ENCODE measurements around the gene POLA2. TPM values are rescaled to one million over a fixed set of nuclear protein-coding genes. Genes with fewer than 3 reads are reported as not detected.

The POLA2 gene
- total RNA-seq = 15.3 and 23.9 TPM in 2 replicates

DNA sequence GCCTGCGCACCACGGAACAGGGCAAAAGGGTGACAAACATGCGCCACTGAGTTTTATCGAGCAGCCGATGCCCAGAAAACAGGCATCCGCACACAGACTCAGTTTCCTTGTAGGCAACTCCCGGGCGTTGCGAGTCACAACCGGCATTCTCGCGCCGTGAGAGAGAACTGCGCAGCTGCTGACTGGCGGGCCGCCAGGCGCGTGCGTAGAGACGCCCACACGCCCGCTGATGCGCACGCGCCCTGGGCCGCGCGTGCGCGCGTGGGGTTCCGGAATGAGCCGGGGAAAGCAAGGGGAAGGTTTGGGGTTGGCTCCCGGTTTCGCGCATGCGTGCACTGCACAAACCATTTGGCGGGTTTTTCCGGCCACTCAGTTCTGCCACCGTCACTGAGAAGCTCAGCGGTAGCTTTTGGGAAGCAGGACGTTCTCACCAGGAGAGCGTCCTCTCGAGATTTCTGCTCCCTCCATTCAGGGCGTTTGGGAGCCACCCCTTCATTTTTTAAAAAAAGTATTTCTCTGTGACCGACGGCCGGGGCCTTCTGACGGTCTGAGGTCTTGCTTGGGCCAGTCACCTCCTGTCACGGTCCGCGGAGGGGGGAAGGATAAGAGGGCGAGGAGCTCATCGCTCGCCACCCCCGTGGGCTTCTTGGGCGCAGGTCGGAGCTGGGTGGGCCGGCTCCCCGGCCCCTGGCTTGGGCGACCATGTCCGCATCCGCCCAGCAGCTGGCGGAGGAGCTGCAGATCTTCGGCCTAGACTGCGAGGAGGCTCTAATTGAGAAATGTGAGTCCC lies at the start of gene POLA2:
Gene POLA2, plus strand, starts transcription at position 372 of the 790 bp plus-strand sequence. Its CDS starts 331 bp downstream, at position 703.

DNA sequence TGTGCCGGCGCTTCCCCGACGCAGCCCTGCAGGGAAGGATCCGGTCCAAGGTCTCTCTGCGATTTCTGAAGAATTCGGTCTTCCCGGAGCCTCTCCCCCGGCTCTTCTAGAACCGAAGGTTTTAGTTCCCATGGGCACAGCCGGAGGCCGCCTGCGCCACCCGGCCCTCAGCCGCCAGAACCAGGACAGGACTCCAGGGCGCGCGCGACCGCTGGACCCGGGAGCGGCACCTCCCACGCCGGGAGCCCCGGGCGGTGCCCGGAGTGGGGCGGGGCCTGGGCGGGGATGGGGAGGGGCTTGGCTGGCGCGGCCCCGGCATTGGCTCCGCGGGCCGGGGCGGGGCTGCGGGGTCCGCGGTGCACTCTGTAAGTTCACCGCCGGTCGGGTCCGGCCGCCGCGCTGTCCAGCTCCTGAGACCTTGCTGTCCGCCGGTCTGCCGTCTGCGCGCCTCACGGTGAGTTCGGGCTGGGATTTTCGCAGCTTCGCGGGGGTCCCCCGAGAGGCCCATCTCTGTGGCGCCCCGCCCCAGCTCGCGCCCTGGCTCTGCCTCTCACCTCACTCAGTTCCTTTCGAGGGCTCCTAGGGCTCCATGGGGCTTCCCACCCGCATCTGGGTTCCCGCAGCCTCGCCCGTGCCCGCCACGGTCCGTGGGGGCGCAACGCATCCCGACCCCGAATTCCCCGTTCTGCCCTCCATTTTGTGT lies 52.9 kb downstream of the POLA2 start, which contains the start of gene CDC42EP2:
Gene CDC42EP2, plus strand, starts transcription at position 366 of the 703 bp plus-strand sequence. CDS start 6,033 bp downstream, outside the sequence.

Other genes with a start within 250 kb of the POLA2 start
- 58.4 and 65.9 TPM in 2 replicates for gene ARL2, start 247.8 kb upstream of the POLA2 start, total RNA-seq
- 7.6 and 11.6 TPM in 2 replicates for gene SNX15, start 234.5 kb upstream of the POLA2 start, total RNA-seq
- gene SAC3D1, start 220.8 kb upstream of the POLA2 start, total RNA-seq = 12.1 and 14.5 TPM in 2 replicates
- gene NAALADL1, start 203.4 kb upstream of the POLA2 start, total RNA-seq = 4.4 and 5.2 TPM in 2 replicates
- gene CDCA5, start 177.9 kb upstream of the POLA2 start, total RNA-seq = 18.0 and 28.6 TPM in 2 replicates
- 27.4 and 28.2 TPM in 2 replicates for gene ZFPL1, start 177.7 kb upstream of the POLA2 start, total RNA-seq
- gene VPS51, start 165.7 kb upstream of the POLA2 start, total RNA-seq = 127 and 225 TPM in 2 replicates
- 15.0 and 20.9 TPM in 2 replicates for gene TM7SF2, start 150.1 kb upstream of the POLA2 start, total RNA-seq
- gene ZNHIT2, start 144.3 kb upstream of the POLA2 start, total RNA-seq = 10.3 and 10.5 TPM in 2 replicates
- gene FAU, start 139.8 kb upstream of the POLA2 start, total RNA-seq = 269 and 352 TPM in 2 replicates
- 43.0 and 63.3 TPM in 2 replicates for gene MRPL49, start 139.6 kb upstream of the POLA2 start, total RNA-seq
- 7.4 and 12.1 TPM in 2 replicates for gene SYVN1, start 127.4 kb upstream of the POLA2 start, total RNA-seq
- gene SPDYC, start 91.7 kb upstream of the POLA2 start, total RNA-seq = not detected in 2 replicates
- 155 and 234 TPM in 2 replicates for gene CAPN1, start 80.0 kb upstream of the POLA2 start, total RNA-seq
- gene CDC42EP2, start 52.9 kb downstream of the POLA2 start, total RNA-seq = 19.5 and 28.3 TPM in 2 replicates
- 45.1 and 49.1 TPM in 2 replicates for gene DPF2, start 71.9 kb downstream of the POLA2 start, total RNA-seq
- 0.13 and 0.14 TPM in 2 replicates for gene TIGD3, start 92.8 kb downstream of the POLA2 start, total RNA-seq
- gene SLC25A45, start 120.7 kb downstream of the POLA2 start, total RNA-seq = 1.6 and 2.1 TPM in 2 replicates
- 75.7 and 81.5 TPM in 2 replicates for gene FRMD8, start 124.7 kb downstream of the POLA2 start, total RNA-seq
- gene NEAT1, start 160.8 kb downstream of the POLA2 start, total RNA-seq = 374 and 513 TPM in 2 replicates
- 8,473 and 10,964 TPM in 2 replicates for gene MALAT1, start 237.1 kb downstream of the POLA2 start, total RNA-seq

All from thoracic aorta endothelial cell (primary cell).